Stimulated activated CD4-positive, alpha-beta T cell treated with anti-CD3 and anti-CD28 coated beads, Interleukin-4, amount 100 ng/mL, for 48 hours (primary cell): Measurements from ENCODE around the gene VGLL4.

Experiments
- DNase-seq, 2 donors: peaks; one replicate each; pipeline ENCODE4 v3.0.0-alpha.2; 2020; ENCODE audit warnings: low read depth in 2 of 2

Gene VGLL4

GRCh38 chr3:11653298-11654055 is 9.8 kb upstream of the VGLL4 start:
- DNase-seq, result no peak

- DNase-seq, result no peak
Measured at GRCh38 chr3:11651900-11652299, 8.2 kb upstream of the VGLL4 start.

GRCh38 chr3:11651477-11651876 is 7.8 kb upstream of the VGLL4 start:
- DNase-seq, result no peak

GRCh38 chr3:11650391-11650790 is 6.7 kb upstream of the VGLL4 start:
- no peak for DNase-seq

- no peak for DNase-seq
Measured at GRCh38 chr3:11648735-11649134, 5.0 kb upstream of the VGLL4 start.

- peak in 1 of 2 donors; percentile 15 for DNase-seq
Measured at GRCh38 chr3:11643201-11643603, 513 bp downstream of the VGLL4 start.

GRCh38 chr3:11642431-11643191 is 1.1 kb downstream of the VGLL4 start:
- peak; percentile 43 to 60 for DNase-seq

- DNase-seq, result no peak
Measured at GRCh38 chr3:11641683-11642430, 1.9 kb downstream of the VGLL4 start.

- no peak for DNase-seq
Measured at GRCh38 chr3:11641316-11641682, 2.4 kb downstream of the VGLL4 start.

- no peak for DNase-seq
Measured at GRCh38 chr3:11640009-11640673, 3.6 kb downstream of the VGLL4 start.

GRCh38 chr3:11638495-11639358 is 5.0 kb downstream of the VGLL4 start:
- no peak for DNase-seq

GRCh38 chr3:11637901-11638458 is 5.7 kb downstream of the VGLL4 start:
- no peak for DNase-seq

GRCh38 chr3:11636394-11636770 is 7.3 kb downstream of the VGLL4 start:
- no peak for DNase-seq

- DNase-seq, result no peak
Measured at GRCh38 chr3:11635680-11636393, 7.9 kb downstream of the VGLL4 start.

- no peak for DNase-seq
Measured at GRCh38 chr3:11634974-11635612, 8.6 kb downstream of the VGLL4 start.

- no peak for DNase-seq
Measured at GRCh38 chr3:11634081-11634635, 9.6 kb downstream of the VGLL4 start.

- DNase-seq, result no peak
Measured at GRCh38 chr3:11632966-11633365, 10.7 kb downstream of the VGLL4 start.

- DNase-seq, result no peak
Measured at GRCh38 chr3:11632564-11632963, 11.2 kb downstream of the VGLL4 start.

GRCh38 chr3:11631820-11632219 is 11.9 kb downstream of the VGLL4 start:
- DNase-seq, result no peak
